ENCODE results near the gene ANXA5. TPM values are rescaled to one million over a fixed set of nuclear protein-coding genes. Genes with fewer than 3 reads are reported as not detected.

Gene ANXA5
- total and polyA plus RNA-seq, 2 donors (not counting 1 experiment from before 2014, with no cell fraction given) = 42.4 to 67.8 TPM

DNA sequence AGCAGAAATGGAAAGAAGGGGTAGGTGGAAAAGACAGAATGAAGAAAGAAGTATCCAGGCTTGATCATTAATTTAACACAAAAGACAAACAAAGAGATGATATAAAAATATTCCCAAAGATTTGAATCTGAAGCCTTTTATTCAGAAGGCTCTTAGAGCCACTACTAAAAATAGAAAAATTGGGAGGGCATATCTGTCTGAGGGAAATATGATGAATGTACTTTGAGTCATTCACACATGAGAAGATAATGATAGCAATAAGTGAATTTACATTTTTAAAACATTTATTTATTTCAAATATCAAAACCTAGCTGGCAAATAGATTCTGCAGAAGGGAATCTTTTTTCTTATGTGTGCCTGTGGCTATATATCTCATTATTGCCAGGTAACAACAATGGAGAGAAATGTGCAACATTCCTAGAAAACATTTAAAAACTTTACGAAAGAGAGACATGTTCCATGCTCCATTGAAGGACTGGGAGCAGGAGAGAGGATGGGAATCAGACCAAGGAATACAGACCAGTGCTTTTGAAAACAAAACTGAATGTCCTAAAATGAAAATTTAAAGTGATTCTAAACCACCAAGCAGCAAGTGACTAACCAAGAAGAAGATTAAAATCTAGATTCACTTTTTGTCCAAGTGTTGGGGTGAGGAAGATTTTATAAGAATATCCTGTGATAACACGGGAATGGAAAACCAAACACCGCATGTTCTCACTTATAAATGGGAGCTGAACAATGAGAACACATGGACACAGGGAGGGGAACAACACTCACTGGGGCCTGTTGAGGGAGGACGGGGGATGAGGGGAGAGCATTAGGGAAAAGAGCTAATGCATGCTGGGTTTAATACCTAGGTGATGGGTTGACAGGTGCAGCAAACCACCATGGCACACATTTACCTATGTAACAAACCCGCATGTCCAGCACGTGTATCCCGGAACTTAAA, 41.2 kb downstream of the ANXA5 start:
- Mint-ChIP-seq H3K4me1 (peaks cover 10% of the 10 kb centered on the region), H3K4me3 (no peak overlapping the region), H3K9me3 (ENCODE audit: insufficient read depth) (no peaks in the 10 kb centered on the region), H3K27me3 (peaks cover 4% of the 10 kb centered on the region), H3K27ac (no peak overlapping the region)
- intact Hi-C loops (cut with micrococcal nuclease) = no loop called here
- TF ChIP-seq CTCF (IDR thresholded peaks at IDR 0.05) (no peak), EZH2 (IDR thresholded peaks at IDR 0.05; ENCODE audit: borderline replicate concordance, insufficient read depth, low read depth, low read length, poor library complexity, severe bottlenecking) (no peak)
- Histone ChIP-seq H3K9me3 (ENCODE audit: control extremely low read depth in 1 of 3, control insufficient read depth in 2 of 3, insufficient read depth in 1 of 3, low read length in 2 of 3) (peaks cover 0 to 1% (median 0%) of the 10 kb centered on the region in 3 donors), H3K36me3 (replicated peaks in 1 of 2; ENCODE audit: control extremely low read depth in 1 of 2, control insufficient read depth in 1 of 2, extremely low read depth in 1 of 2, insufficient read depth in 2 of 2, low read length in 1 of 2) (no peaks in the 10 kb centered on the region), H3K4me3 (ENCODE audit: control extremely low read depth in 1 of 5, extremely low read depth in 1 of 5, insufficient read depth in 1 of 5, low read depth in 2 of 5, low read length in 4 of 5) (no peak overlapping the region), H2AFZ (ENCODE audit: insufficient read depth, low read depth, low read length, poor library complexity, severe bottlenecking) (no peak overlapping the region), H3K9ac (ENCODE audit: low read length) (no peak overlapping the region), H3K4me1 (ENCODE audit: control insufficient read depth in 2 of 2, insufficient read depth in 2 of 2, low read length in 2 of 2) (peaks cover 0 to 3% of the 10 kb centered on the region in 2 donors), H3K4me2 (replicated peaks; ENCODE audit: low read depth, low read length, poor library complexity, severe bottlenecking) (no peak overlapping the region), H3K27ac (ENCODE audit: low read length in 2 of 2) (no peak overlapping the region), H3K79me2 (ENCODE audit: control insufficient read depth, insufficient read depth, low read length) (no peaks in the 10 kb centered on the region), H3K27me3 (replicated peaks in 1 of 4; ENCODE audit: control extremely low read depth in 1 of 4, control insufficient read depth in 3 of 4, insufficient read depth in 4 of 4, low read length in 3 of 4) (no peaks in the 10 kb centered on the region), H4K20me1 (ENCODE audit: control insufficient read depth, insufficient read depth, low read length, poor library complexity, severe bottlenecking) (no peaks in the 10 kb centered on the region)
- DNase-seq (no peak), ATAC-seq (ENCODE audit: low read depth) (no peak)
- CTCF ChIA-PET = interaction anchor here (0.9 kb wide), 1 partner anchor 11 kb away, joined by 3 read pairs; no protein-coding TSS in a partner anchor
- WGBS (ENCODE audit: insufficient coverage) = 93% methylated on average over 2 of the region's 7 CpGs
- POLR2A ChIA-PET = no interaction called here

- ChIA-PET POLR2A (no interaction called here), CTCF (no interaction called here)
- Mint-ChIP-seq H3K9me3 (ENCODE audit: insufficient read depth) (no peaks in the 10 kb centered on the region), H3K27me3 (peaks cover 4% of the 10 kb centered on the region), H3K27ac (no peak overlapping the region), H3K4me1 (peaks cover 10% of the 10 kb centered on the region), H3K4me3 (no peak overlapping the region)
- DNase-seq = peak; percentile 3
- Histone ChIP-seq H3K27ac (ENCODE audit: low read length in 2 of 2) (no peak overlapping the region), H4K20me1 (ENCODE audit: control insufficient read depth, insufficient read depth, low read length, poor library complexity, severe bottlenecking) (no peaks in the 10 kb centered on the region), H3K9ac (ENCODE audit: low read length) (no peak overlapping the region), H3K9me3 (ENCODE audit: control extremely low read depth in 1 of 3, control insufficient read depth in 2 of 3, insufficient read depth in 1 of 3, low read length in 2 of 3) (peaks cover 0 to 1% (median 0%) of the 10 kb centered on the region in 3 donors), H3K79me2 (ENCODE audit: control insufficient read depth, insufficient read depth, low read length) (no peaks in the 10 kb centered on the region), H3K27me3 (replicated peaks in 1 of 4; ENCODE audit: control extremely low read depth in 1 of 4, control insufficient read depth in 3 of 4, insufficient read depth in 4 of 4, low read length in 3 of 4) (no peaks in the 10 kb centered on the region), H3K4me1 (ENCODE audit: control insufficient read depth in 2 of 2, insufficient read depth in 2 of 2, low read length in 2 of 2) (peaks cover 0 to 3% of the 10 kb centered on the region in 2 donors), H3K4me3 (ENCODE audit: control extremely low read depth in 1 of 5, extremely low read depth in 1 of 5, insufficient read depth in 1 of 5, low read depth in 2 of 5, low read length in 4 of 5) (no peak overlapping the region), H3K4me2 (replicated peaks; ENCODE audit: low read depth, low read length, poor library complexity, severe bottlenecking) (no peak overlapping the region), H2AFZ (ENCODE audit: insufficient read depth, low read depth, low read length, poor library complexity, severe bottlenecking) (no peak overlapping the region), H3K36me3 (replicated peaks in 1 of 2; ENCODE audit: control extremely low read depth in 1 of 2, control insufficient read depth in 1 of 2, extremely low read depth in 1 of 2, insufficient read depth in 2 of 2, low read length in 1 of 2) (no peaks in the 10 kb centered on the region)
- intact Hi-C loops (cut with micrococcal nuclease) = no loop called here
- TF ChIP-seq CTCF (IDR thresholded peaks at IDR 0.05) = no peak
- WGBS (ENCODE audit: insufficient coverage) = no CpG with 5 or more reads among the region's 3 CpGs
- ATAC-seq (ENCODE audit: low read depth) = no peak
These were observed 42.0 kb downstream of the ANXA5 start for GRCh38 chr4:121654738-121655137.
